Activated CD4-positive, CD25-positive, alpha-beta regulatory T cell treated with anti-CD3 and anti-CD28 coated beads, Interleukin-2, amount 50 U/mL, for 16 hours (primary cell): ENCODE results near the gene TBXAS1.
"Not testable (repeated sequence)": the region's sequence is repeated elsewhere in the genome, so short reads cannot be mapped to it uniquely, and the experiment has no call there.

ENCODE experiments used
- DNase-seq: peaks from one replicate; pipeline ENCODE4 v3.0.0-alpha.2; 2020; ENCODE audit warnings: low read depth, low spot score

Gene TBXAS1

GRCh38 chr7:139889186-139889871, 60.3 kb downstream of the TBXAS1 start:
- no peak for DNase-seq

DNA sequence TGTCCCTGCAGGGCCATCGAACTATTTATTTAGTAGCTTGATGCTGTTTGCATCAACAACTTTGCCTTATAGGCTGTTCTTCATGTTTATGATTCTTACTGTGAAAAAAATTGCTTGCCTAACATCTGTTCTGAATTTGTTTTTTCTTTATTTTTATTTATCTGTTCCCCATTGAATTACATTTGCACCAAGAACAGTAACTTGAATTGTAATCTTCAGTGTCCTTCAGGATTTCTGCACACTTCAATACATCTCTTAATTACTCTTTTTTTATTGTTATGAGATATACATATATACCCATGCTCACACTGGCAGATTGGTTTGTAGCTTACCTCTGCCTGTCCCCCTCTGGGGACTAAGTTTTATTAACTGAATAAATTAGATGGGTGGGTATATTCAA, 64.4 kb downstream of the TBXAS1 start:
- no peak for DNase-seq

- no peak for DNase-seq
Observed at GRCh38 chr7:139893999-139894398, 64.9 kb downstream of the TBXAS1 start.

DNA sequence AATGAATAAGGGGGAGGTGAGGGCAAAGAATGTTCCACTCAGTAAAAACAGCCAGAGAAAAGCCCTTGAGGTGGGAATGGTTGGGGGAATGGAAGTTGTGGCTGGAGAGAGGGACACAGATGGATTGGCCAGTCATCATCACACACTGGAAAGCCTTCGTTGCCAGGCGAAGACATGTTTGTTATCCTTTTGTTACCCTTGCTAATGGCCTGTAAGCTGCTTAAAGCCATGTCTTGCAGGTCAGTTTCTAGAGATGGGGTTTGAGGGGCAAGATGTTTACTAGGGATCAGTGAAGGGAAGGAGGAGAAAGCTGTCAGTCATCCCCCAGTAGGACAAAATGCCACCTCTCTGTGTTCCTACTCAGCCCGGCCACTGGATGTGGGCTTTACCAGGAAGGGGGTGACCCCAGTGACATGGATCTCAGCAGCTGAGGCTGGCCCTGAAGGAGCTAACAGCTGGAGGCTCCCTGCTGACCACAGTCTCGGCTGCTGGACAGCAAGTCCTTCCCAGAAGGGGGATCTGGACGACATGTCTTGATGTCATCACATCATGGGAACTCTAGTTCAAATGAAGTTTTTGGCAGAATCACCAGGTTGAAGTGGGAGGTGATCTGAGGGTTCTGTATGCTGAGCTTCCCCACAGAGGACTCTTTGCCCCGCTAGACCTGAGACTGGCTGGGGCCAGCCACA, 66.2 kb downstream of the TBXAS1 start:
- DNase-seq = no peak

DNA sequence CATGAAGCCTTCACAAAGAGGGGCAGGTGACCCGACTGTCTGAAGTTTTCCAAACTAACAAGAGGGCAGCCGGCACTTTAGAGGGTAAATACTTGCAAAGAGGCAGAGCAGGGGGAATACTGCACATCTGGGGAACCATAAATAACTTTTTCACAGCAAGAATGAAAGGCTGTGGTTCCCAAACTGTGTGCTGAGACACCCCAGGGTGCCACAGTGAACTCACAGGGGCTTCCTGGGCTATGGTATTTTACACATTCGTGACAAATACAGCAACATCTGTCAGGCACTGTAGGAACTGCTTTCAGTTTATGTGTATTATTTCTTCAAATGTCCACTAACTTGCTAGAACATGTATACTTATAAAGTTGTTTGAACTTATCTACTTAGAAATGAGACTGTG, 67.2 kb downstream of the TBXAS1 start:
- DNase-seq = no peak

DNA sequence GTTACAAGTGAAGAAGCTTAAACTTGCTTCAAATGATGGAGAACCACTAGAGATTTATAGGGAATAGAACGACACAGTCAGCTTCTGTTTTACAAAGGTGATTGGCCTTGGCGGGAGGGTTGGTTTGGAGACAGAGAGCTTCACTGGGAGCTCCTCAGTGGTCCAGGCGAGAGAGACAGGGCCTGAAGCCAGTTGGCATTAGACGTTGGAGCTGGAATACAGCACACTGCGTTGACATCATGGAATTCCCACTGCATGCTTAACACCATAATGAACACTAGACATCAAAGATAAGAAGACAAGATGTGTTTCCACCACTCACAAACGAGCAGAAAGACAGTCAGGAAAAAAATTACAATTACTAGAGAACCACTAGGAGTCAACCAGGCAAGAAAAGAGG, 67.8 kb downstream of the TBXAS1 start:
- DNase-seq = no peak

- no peak for DNase-seq
Observed at GRCh38 chr7:139897422-139898090, 68.5 kb downstream of the TBXAS1 start.

GRCh38 chr7:139898483-139898882, 69.4 kb downstream of the TBXAS1 start:
- no peak for DNase-seq

- no peak for DNase-seq
Observed at GRCh38 chr7:139899328-139899955, 70.4 kb downstream of the TBXAS1 start.

DNA sequence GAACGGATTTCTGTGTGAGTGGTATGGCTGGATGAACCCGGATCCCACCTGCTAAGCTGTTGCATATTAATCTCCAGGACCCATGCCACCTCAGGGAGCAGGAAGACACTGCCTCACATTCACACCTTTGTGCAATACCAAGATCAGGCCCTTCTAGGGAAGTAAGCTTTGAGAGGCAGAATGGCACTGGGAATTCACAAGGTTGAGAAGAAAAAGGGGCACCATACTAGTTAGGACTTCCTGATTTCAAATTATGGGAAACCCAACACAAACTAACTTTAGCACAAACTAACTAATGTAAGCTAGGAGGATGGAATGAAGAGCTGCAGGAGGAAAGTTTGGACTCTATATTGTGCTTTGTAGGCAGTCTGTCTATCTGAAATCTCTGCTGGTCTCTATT, 71.3 kb downstream of the TBXAS1 start:
- no peak for DNase-seq

- DNase-seq = no peak
Observed at GRCh38 chr7:139901056-139901795, 72.2 kb downstream of the TBXAS1 start.

DNA sequence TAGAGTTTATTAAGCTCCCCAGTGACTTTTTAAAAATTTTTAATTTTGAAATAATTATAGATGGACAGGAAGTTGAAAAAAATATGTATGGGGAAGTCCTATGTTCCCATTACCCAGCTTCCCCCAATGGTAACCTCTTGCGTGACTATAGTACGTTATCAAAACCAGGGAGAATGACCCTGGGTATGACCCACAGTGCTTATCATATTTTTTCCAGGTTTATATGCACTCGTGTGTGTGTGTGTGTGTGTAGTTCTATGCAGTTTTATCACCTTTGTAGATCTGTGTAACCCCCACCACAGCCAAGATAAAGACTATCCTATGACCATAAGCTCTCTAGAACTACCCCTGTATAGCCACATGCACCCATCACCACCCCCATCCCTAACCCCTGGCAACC, 72.8 kb downstream of the TBXAS1 start:
- no peak for DNase-seq

- no peak for DNase-seq
Observed at GRCh38 chr7:139902436-139903102, 73.5 kb downstream of the TBXAS1 start.

DNA sequence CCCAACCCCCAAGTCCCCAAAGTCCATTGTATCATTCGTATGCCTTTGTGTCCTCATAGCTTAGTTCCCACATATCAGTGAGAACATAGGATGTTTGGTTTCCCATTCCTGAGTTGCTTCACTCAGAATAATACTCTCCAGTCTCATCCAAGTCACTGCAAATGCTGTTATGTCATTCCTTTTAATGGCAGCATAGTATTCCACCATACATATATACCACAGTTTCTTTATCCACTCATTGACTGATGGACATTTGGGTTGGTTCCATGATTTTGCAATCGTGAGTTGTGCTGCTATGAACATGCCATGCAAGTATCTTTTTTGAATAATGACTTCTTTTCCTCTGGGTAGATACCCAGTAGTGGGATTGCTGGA, 74.0 kb downstream of the TBXAS1 start:
- DNase-seq = not testable (repeated sequence)

DNA sequence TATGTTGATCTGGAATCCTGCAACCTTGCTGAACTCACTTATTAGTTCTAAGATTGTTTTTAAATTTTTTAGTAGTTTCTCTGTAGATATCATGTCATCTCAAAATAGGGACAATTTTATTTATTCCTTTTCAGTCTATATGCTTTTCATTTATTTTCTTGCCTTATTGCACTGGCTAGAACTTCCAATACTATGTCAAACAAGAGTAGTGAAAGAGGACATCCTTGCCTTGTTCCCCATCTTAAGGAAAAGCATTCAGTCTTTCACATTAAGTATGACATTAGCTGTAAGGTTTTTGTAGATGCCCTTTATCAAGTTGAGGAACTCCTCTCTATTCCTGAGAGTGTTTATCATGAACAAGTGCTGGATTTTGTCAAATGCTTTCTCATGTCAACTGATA, 77.8 kb downstream of the TBXAS1 start:
- DNase-seq = no peak

DNA sequence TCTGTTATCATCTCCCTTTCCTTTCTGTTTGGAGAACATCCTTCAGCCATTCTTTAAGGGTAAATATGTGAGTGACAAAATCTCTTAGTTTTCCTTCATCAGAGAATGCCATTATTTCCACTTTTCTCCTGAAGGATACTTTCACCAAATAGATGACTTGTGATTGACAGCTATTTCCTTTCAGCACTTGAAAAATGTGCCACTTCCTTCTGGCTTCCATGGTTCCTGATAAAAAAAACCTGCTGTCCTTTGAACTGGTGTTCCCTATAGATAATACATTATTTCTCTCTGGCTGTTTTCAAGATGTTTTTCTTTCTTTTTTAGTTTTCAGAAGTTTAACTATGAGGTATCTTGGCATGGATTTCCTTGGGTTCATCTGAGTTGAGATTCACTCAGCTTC, 79.7 kb downstream of the TBXAS1 start:
- no peak for DNase-seq

DNA sequence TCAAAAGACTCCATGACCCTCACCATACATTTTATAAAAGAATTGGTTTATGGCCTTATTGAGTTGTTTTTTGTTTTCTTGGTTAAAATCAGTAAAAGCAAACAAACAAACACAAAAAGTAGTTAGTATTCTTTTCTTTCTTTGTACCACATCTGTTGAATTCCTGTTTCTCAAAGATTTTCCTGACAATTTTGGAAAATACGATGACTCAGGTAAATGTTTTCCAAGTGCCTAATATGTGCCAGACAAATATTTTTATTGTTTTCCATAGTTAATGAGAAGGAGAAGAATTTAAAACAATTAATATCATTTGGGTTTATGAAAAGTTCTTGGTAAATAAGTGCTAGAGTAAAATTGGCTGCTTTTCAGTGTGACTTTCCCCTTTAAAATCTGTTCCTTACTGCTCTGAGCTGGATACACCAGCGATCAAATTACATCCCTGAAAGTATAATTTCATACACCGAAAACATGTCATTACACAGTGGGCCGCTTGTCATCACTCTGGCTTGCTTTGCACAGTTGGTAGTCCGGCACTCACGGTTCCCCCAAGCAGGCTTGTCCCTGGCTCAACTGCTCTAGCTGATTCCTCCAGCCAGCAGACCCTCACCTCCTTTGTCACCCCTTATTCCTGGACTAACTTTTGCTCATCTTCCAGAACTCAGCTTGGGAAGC, 80.5 kb downstream of the TBXAS1 start:
- no peak for DNase-seq

DNA sequence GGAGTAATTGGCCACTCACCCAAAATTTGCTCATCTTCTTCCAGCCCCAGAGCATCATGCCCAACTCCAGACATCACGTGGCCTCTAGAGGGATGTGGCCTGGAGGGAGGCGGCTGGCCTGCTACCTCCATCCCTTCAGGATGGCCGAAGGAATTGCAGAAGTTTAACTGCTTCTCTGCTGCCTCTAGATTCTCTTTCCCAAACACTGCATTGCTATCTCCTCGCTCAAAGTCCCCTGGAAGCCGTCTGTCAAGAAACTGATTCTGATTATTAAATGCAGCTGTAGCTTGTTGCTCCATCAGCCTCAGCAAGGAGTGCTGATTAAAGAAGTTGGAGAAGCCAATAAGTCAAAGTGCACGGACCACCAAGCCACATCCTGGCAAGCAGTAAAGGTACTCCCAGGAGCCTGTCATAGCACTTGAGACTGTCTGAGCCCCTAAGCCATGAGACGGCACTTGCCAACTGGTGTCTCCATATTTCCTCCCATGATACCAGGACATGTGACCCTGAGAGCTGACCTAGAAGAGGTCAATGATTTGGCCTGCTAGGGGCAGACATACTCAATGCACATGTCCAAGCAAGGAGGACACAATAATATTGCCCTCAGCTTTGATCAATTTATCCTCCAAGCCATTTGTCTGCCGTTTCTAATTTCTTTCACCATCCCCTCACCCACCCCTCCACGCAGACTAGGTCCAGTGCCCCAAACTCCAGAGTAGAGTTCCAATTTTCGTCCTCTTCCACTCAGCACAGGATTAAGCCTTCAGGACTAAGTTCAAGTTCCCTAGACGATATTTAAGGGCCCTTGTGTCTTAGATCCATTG, 84.2 kb downstream of the TBXAS1 start:
- DNase-seq = no peak

DNA sequence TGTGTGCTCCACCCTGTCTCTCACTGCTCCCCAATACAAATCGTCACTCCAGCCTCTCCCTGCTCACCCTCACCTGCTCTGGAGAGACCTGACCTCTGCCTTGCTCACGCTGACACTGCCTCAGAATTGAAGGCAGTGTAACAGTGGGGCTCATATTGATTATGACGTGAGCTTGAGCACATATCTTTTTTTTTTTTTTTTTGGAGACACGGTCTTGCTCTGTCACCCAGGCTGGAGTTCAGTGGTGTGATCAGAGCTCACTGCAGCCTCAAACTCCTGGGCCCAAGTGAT, 84.7 kb downstream of the TBXAS1 start:
- DNase-seq = no peak
